Osteocyte (in vitro differentiated cells): ENCODE measurements around the gene ACADS. TPM values are rescaled to one million over a fixed set of nuclear protein-coding genes. Genes with fewer than 3 reads are reported as not detected.
A peak's percentile ranks its signal among the peaks of the same experiment; 100 is the strongest.

ENCODE experiments used
- DNase-seq: peaks from one replicate; pipeline ENCODE4 v3.0.0; 2021; ENCODE audit warnings: mixed read lengths; ENCODE audit not compliant: unreplicated experiment; ENCODE audit errors: extremely low spot score
- H3K27ac Mint-ChIP-seq: one replicate; pipeline ENCODE4 v1.8.0; 2021; ENCODE audit warnings: mild to moderate bottlenecking, mixed read lengths; ENCODE audit not compliant: unreplicated experiment
- H3K27me3 Mint-ChIP-seq: one replicate; pipeline ENCODE4 v1.8.0; 2021; ENCODE audit warnings: mixed read lengths; ENCODE audit not compliant: unreplicated experiment
- H3K36me3 Mint-ChIP-seq: one replicate; pipeline ENCODE4 v1.8.0; 2021; ENCODE audit warnings: mixed read lengths; ENCODE audit not compliant: unreplicated experiment
- H3K4me1 Mint-ChIP-seq: one replicate; pipeline ENCODE4 v1.8.0; 2021; ENCODE audit warnings: mixed read lengths; ENCODE audit not compliant: unreplicated experiment
- H3K4me3 Mint-ChIP-seq: one replicate; pipeline ENCODE4 v1.8.0; 2021; ENCODE audit warnings: mild to moderate bottlenecking, moderate library complexity, mixed read lengths; ENCODE audit not compliant: unreplicated experiment
- H3K9me3 Mint-ChIP-seq: one replicate; pipeline ENCODE4 v1.8.0; 2021; ENCODE audit warnings: mixed read lengths; ENCODE audit not compliant: unreplicated experiment
- CTCF ChIP-seq: fragments of 200-600 bp; sonication (generic); IDR thresholded peaks from 2 replicates; pipeline ENCODE4 v1.5.0; 2021; ENCODE audit warnings: antibody characterized with exemption, mild to moderate bottlenecking, moderate library complexity
- total RNA-seq: library from RNA; stranded (reverse); gene quantifications from 2 replicates; pipeline ENCODE4 v1.2.1, GENCODE V29; 2021

The ACADS gene
- total RNA-seq, 1 donor from 2014 or later: 4.9 TPM

GRCh38 chr12:120712610-120713009 is 13.0 kb upstream of the ACADS start:
- Mint-ChIP-seq H3K4me3 (peak overlapping the region; percentile 79), H3K27ac (no peak overlapping the region), H3K4me1 (peaks cover 29% of the 10 kb centered on the region), H3K36me3 (peaks cover 10% of the 10 kb centered on the region), H3K27me3 (no peaks in the 10 kb centered on the region), H3K9me3 (no peaks in the 10 kb centered on the region)
- DNase-seq: no peak
- no peak for TF ChIP-seq CTCF

GRCh38 chr12:120713861-120714482 is 11.7 kb upstream of the ACADS start:
- peaks cover 17% of the 10 kb centered on the region for H3K36me3 Mint-ChIP-seq
- no peak for DNase-seq
- H3K4me3 Mint-ChIP-seq: no peak overlapping the region
- no peaks in the 10 kb centered on the region for H3K9me3 Mint-ChIP-seq
- TF ChIP-seq CTCF: peak; percentile 90
- H3K27me3 Mint-ChIP-seq: no peaks in the 10 kb centered on the region
- H3K4me1 Mint-ChIP-seq: peaks cover 29% of the 10 kb centered on the region
- peak overlapping the region; percentile 61 for H3K27ac Mint-ChIP-seq

GRCh38 chr12:120718055-120718454 is 7.6 kb upstream of the ACADS start:
- H3K36me3 Mint-ChIP-seq: peaks cover 42% of the 10 kb centered on the region
- no peak for DNase-seq

GRCh38 chr12:120719072-120719471 is 6.6 kb upstream of the ACADS start:
- TF ChIP-seq CTCF: no peak
- peaks cover 2% of the 10 kb centered on the region for H3K4me1 Mint-ChIP-seq
- peaks cover 37% of the 10 kb centered on the region for H3K36me3 Mint-ChIP-seq
- H3K9me3 Mint-ChIP-seq: no peaks in the 10 kb centered on the region
- no peak for DNase-seq
- no peak overlapping the region for H3K4me3 Mint-ChIP-seq
- no peaks in the 10 kb centered on the region for H3K27me3 Mint-ChIP-seq
- no peak overlapping the region for H3K27ac Mint-ChIP-seq

More at GRCh38 chr12:120718055-120718454, 7.6 kb upstream of the ACADS start:
- H3K9me3 Mint-ChIP-seq: no peaks in the 10 kb centered on the region
- no peak for TF ChIP-seq CTCF
- H3K4me3 Mint-ChIP-seq: no peak overlapping the region
- peaks cover 7% of the 10 kb centered on the region for H3K4me1 Mint-ChIP-seq
- no peaks in the 10 kb centered on the region for H3K27me3 Mint-ChIP-seq
- H3K27ac Mint-ChIP-seq: no peak overlapping the region

- peaks cover 40% of the 10 kb centered on the region for H3K36me3 Mint-ChIP-seq
- DNase-seq: no peak
- no peak overlapping the region for H3K4me3 Mint-ChIP-seq
- no peak overlapping the region for H3K27ac Mint-ChIP-seq
- no peaks in the 10 kb centered on the region for H3K9me3 Mint-ChIP-seq
- H3K27me3 Mint-ChIP-seq: no peaks in the 10 kb centered on the region
- peaks cover 5% of the 10 kb centered on the region for H3K4me1 Mint-ChIP-seq
- TF ChIP-seq CTCF: no peak
These were observed 6.0 kb upstream of the ACADS start for GRCh38 chr12:120719496-120720233.
